Transverse colon (tissue), 3 donors: ENCODE results near the gene NPW.

ENCODE experiments used
- CTCF ChIP-seq, 5 experiments: fragments of 200-600 bp in 3 of 5; fragments of 450-650 bp in 2 of 5; sonication (generic) in 3 of 5; IDR thresholded peaks; 1 replicate in 2 of 5; 2 replicates in 3 of 5; pipeline ENCODE4 v1.5.1; 2016 to 2017; ENCODE audit warnings: antibody characterized with exemption in 5 of 5, inconsistent platforms in 3 of 5, mild to moderate bottlenecking in 2 of 5, moderate library complexity in 1 of 5
- POLR2A ChIP-seq: fragments of 450-650 bp; IDR thresholded peaks from one replicate; pipeline ENCODE4 v1.6.1; 2016; ENCODE audit warnings: antibody characterized with exemption, mild to moderate bottlenecking, moderate library complexity

GRCh38 chr16:1976951-1977874, 42.4 kb upstream of the NPW start:
- TF ChIP-seq POLR2A (no peak), CTCF (IDR thresholded peaks at IDR 0.05) (no peak)
